Measurements from ENCODE around the gene FRG2B. TPM values are rescaled to one million over a fixed set of nuclear protein-coding genes. Genes with fewer than 3 reads are reported as not detected.
"Not testable (repeated sequence)": the region's sequence is repeated elsewhere in the genome, so short reads cannot be mapped to it uniquely, and the experiment has no call there.

The FRG2B gene
- total RNA-seq, 2 experiments from 2014 or later = not detected

DNA sequence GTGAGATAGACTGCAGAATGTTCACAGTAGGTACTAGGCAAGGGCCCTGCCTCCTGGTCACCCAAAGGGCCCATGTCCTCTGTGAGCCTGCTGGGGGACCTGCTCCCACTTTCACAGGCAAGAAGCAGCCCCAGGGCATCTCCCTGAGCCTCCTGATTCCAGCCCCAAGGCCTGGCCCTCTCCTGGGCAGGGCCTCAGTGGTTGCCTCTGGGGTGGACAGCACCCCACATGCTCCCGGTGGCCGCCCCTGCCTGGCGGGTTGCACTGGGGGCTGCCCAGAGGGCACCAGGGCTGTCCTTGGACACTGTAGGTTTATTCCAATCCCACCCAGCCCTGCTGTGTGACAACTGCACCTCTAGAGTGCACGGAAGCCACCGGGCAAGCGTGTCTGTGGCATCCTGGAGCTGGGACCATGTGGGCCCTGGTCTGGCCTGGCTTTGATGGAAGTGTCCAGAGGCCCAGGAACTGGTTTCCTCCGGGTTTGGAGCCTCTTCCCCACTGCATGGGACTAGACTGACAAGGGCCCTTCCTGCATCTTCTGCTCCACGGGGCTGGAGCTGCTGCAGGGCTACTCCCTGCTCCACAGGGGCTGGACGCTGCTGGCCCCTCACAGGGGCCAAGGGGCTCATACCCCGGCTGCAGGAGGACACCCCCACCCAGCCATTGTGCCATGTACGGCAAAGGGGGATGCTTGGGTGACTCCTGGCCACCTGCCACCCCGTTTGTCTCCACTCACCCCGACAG is 36.2 kb downstream of the FRG2B start:
- Mint-ChIP-seq H3K4me3 (no peak overlapping the region), H3K9me3 (no peaks in the 10 kb centered on the region), H3K27me3 (peaks cover 22% of the 10 kb centered on the region), H3K27ac (no peak overlapping the region), H3K4me1 (ENCODE audit: low read depth) (no peaks in the 10 kb centered on the region), H3K36me3 (no peaks in the 10 kb centered on the region)
- intact Hi-C loops (cut with micrococcal nuclease) = no loop called here
- POLR2A ChIA-PET = no interaction called here
- CTCF ChIA-PET = no interaction called here
- DNase-seq = no peak

DNA sequence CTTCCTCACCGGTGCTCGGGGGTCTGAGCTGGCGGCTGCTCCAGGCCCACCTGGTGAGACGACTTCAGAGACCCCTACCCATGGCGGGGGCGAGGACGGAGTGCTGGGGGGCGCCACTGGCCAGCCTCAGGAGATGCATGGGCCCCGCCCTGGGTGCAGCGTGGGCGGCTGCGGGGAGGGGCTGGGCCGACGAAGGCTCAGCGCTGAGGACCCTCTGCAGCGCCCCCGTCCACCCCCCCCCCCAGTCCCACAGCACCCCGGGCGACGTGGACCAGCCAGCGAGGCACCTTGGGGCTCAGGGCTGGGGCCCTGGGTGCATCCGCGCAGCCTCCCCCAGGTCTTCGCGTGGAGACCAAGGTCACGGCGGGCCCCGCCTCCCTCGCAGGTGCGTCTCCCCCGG is 49.6 kb downstream of the FRG2B start:
- CTCF ChIA-PET; POLR2A ChIA-PET; H3K4me3 Mint-ChIP-seq; H3K27ac Mint-ChIP-seq; H3K4me1 Mint-ChIP-seq (ENCODE audit: low read depth); H3K36me3 Mint-ChIP-seq; H3K27me3 Mint-ChIP-seq; DNase-seq; intact Hi-C loops (cut with micrococcal nuclease): not testable (repeated sequence)
- peaks cover 18% of the 10 kb centered on the region for H3K9me3 Mint-ChIP-seq

Other genes starting within 250 kb of the FRG2B start
- gene PAOX, start 247.5 kb downstream of the FRG2B start, total RNA-seq = 1 to 10 TPM; 8.8 to 9.6 TPM
- 10 to 100 TPM; 33.9 to 40.3 TPM for gene MTG1, start 232.6 kb downstream of the FRG2B start, total RNA-seq
- gene SPRN, start 202.2 kb downstream of the FRG2B start, total RNA-seq = not detected
- 1 to 10 TPM; 5.4 to 6.2 TPM for gene SCART1, start 172.8 kb downstream of the FRG2B start, total RNA-seq
- under 1 TPM; 0.46 to 0.86 TPM for gene CYP2E1, start 99.4 kb downstream of the FRG2B start, total RNA-seq
- gene SYCE1, start 61.2 kb downstream of the FRG2B start, total RNA-seq = under 1 TPM in 1 of 2 experiments, not detected in 1; 0.14 TPM